GM18499 (cell line): ENCODE results near the gene HMGB3.
"Not testable (repeated sequence)": the region's sequence is repeated elsewhere in the genome, so short reads cannot be mapped to it uniquely, and the experiment has no call there.

Source experiments
- ATAC-seq: cut with Tn5 transposase; IDR thresholded peaks from one replicate; pipeline ENCODE4 v1.9.1; 2021; ENCODE audit warnings: moderate number of reproducible peaks; ENCODE audit not compliant: insufficient read depth, unreplicated experiment

HMGB3 gene

GRCh38 chrX:150975655-150976390, 7.3 kb upstream of the HMGB3 start:
- ATAC-seq = no peak

DNA sequence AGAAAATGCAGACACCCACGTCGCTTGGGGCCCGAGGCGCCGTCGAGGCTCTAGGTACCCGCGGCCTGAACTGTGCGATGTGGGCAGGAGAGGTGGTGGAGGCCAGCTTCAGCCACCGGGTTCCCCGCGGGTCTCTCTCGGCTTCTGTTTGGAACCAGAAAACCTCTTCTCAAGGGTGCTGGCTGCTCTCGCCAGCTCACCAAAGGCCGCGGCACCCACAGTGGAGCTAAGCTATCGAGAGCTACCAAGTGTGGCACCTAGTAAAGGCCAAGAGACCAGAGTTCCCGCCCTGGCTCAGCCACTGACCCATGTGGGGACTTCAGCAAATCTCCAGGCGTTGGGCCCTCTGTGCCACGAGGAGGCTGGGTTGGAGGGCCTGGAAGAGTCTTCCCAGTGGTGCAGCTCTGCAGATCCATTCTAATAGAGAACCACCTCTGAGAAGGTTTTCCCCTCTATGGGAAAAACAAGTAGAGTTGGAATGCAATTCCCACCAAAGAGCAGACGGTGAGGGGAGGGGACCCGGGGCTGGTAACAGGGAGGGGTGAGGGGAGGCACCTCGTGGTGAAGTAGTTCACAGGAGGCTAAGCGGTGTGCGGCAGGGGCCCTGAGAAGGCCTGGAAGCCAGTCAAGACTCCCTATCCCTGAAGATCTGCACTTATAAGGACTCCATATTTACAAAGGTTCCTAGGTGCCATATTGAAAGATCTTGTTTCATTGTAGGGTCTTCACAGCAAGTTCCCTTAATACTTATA, 5.5 kb upstream of the HMGB3 start:
- ATAC-seq = no peak

DNA sequence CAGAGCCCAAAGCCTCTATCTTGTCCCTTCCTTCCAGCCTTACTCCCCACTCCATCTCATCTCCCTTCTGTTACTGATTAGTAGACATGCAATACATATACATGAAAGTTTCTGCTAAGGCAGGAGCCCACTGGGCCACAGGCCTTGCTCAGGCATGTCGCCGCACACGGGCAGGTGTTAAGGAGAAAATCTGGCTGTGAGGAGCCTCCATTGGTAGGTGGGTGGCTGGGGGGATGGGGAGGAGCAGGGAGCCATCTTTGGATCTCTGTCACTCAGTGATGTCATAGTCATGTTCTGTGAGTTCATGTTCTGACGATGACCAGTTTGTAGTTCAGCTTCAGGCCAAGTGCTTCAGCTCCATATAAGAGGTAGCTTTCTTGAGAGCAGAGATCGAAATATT, 2.9 kb upstream of the HMGB3 start:
- no peak for ATAC-seq

- no peak for ATAC-seq
These were observed 2.4 kb upstream of the HMGB3 start for GRCh38 chrX:150980711-150981110.

DNA sequence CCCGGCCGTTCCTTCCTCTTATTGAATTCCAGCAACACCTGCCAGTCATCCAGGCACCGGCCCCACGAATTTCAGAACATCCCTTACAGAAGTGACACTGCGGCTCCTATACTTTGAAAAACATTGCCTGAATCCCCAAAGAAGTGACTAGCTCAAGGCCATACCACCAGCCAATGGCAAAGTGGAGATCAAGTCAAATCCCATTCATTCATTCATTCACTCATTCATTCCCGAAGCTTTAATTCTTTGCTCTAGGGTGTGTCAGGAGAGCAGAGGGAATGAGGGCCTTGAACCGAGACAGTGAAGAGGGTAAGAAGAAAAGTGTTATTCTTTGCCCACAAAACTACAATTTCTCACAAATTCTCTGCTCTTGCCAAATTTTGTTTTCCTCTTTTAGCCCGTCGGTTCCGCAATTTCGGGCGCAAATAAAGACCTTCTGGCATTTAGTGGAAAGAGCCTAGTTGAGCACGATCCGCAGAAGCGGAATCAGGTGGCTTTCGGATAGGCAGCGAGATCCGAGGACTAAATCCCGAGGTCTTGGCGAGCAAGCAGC, 824 bp upstream of the HMGB3 start:
- ATAC-seq = no peak

DNA sequence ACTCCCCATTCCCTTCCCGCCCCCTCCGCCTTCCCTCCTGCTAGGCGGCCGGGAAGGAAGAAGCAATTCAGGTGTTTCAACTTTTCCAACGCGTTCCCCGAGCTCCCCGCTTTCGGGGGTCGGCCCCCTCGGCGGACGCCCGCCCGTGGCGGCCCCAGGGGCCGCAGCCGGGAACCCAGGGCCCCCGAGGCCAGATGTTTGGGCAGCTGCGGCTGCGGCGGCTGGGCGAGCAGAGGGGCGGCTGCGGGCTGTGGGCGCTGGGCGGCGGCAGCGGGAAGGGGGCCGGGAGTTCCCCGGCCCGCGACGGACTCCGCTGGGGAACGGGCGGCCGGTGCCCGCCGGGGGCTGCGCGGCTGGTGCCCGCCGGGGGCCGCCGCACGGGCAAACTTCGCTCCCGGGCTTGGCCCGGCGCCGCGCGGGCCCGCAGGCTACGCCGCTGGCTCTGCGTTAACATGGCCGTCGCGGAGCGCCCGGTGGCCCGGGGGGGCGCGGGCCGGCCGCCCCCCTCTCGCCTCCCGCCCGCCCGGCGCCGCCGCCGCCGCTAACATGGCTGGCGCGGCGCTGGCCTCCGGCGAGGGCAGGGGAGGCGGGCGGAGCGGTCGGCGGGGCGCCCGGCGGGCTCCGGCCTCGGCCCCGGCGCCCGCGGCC, 510 bp downstream of the HMGB3 start:
- ATAC-seq = peak; percentile 3

DNA sequence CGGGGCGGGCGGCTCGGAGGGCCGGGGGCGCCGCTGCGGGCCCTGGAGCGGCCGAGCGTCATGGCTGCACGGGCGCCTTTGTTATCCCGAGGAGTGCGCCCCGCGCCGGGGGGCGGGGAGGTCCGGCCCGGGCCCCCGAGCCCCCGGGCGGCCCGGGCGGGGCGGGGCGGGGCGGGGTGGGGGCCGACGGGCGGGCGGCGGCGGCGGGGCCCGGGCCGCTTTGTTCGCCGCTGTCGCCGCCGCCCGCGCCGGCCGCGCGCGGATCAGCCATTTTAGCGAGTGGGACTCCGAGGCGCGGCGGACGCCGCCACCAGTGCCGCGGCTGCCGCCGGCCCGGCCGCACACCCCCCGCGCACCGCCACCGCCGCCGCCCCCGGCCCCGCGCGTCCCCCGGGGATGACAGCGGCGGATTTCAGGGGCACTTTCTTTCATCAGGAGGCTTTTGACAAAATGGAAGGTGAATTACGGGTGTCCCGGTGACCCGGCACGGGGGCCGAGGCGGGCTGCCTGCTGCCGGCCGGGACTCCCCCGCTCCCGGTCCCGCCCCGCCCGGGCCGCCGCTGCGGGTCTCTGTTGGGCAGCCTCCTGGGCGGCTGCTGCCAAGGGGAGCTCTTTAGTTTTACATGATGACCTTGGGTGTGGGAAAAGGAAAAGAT, 1.2 kb downstream of the HMGB3 start:
- ATAC-seq = no peak

DNA sequence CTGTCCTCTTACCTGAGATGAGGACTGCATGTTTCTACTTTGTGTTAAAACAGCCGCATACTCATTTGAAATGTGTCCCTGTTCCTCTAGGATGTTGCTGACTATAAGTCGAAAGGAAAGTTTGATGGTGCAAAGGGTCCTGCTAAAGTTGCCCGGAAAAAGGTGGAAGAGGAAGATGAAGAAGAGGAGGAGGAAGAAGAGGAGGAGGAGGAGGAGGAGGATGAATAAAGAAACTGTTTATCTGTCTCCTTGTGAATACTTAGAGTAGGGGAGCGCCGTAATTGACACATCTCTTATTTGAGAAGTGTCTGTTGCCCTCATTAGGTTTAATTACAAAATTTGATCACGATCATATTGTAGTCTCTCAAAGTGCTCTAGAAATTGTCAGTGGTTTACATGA, 4.6 kb downstream of the HMGB3 start:
- ATAC-seq = not testable (repeated sequence)

DNA sequence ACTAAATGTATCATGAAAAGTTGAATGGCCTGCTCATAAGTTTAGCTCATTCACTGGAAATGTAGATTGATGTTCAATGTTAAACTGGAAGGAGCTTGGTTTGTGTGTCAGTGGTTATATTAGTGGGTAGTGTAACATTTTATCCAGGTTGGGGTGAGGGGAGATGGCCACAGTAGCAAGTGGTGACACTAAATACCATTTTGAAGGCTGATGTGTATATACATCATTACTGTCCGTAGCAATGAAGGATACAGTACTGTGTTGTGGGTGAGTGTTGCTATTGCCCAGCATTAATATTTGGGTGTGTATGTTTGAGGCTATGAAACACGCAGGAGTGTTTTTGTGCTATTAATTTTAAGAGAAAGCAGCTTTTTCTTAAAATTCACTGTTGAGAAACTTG, 6.3 kb downstream of the HMGB3 start:
- ATAC-seq = no peak

GRCh38 chrX:150990910-150991309, 7.8 kb downstream of the HMGB3 start:
- no peak for ATAC-seq

DNA sequence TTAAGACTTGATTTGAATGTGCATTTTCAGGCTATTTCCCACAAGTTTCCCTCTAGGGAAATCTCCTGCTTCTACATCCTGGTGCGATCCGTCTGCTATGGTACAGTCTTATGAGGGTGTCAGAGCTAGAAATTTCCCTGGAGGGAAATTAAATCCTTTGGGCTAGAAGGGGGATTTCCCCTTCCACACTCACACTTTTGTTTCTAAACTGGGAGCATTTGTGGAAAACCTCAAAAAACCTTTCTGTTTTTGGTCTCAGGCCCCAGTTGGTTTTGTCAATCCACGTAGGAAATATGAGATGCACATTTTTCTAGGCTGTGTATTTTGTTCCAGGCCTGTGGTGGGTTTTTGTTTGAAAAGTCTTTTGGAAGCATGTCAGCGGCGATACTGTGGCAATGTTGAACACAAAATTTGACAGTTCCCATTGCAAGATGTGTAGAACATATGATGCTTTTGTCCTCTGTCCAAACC, 17.8 kb downstream of the HMGB3 start:
- ATAC-seq = no peak

DNA sequence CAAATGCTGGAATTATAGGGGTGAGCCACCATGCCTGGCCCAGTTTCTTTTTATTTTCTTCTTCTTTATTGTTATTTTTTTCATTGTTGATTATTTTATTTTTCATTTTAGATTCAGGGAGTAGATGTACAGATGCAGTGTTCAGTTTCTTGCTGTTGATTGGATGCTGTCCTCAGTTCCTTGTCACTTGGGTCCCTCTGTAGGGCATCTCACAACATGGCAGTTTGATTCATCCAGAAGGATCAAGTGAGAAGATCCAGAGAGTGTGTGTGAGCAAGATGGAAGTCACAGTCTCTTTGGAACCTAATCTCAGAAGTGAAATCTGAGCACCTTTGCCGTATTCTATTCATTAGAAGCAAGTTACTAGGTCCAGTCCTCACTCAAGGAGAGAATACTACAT, 20.9 kb downstream of the HMGB3 start:
- ATAC-seq = no peak

- no peak for ATAC-seq
These were observed 23.4 kb downstream of the HMGB3 start for GRCh38 chrX:151006410-151007109.

DNA sequence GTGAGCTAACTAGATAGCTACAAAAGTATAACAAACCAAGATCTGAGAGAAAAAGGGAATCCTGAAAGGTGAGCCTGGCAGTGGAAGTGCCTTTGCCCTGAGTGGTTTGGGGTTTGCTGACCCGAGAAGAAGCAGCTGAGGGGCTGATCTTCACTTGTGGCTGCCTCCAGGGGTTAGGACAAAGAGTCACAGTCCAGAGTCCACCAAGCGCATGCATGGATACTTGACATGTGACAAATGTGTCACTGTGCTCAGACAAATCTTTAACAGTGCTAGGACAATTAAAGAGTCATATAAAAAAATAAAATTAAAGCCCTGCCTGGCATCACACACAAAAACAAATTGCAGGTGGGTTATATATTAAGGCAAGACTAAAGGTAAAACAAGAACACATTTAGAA, 26.4 kb downstream of the HMGB3 start:
- ATAC-seq = no peak

DNA sequence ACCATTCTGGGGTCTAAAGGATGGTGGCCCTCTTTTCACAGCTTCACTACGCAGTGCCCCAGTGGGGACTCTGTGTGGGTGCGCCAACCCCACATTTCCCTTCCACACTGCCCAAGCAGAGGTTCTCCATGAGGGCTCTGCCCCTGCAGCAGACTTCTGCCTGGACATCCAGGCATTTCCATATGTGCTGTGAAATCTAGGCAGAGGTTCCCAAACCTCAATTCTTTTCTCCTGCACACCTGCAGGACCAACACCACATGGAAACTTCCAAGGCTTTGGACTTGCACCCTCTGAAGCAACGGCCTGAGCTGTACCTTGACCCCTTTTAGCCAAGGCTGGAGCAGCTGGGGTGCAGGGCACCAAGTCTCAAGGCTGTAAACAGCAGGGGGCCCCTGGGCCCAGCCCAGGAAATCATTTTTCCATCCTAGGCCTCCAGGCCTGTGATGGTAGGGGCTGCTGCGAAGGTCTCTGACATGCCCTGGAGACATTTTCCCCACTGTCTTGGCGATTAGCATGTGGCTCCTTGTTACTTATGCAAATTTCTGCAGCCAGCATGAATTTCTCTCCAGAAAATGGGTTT, 30.1 kb downstream of the HMGB3 start:
- no peak for ATAC-seq

DNA sequence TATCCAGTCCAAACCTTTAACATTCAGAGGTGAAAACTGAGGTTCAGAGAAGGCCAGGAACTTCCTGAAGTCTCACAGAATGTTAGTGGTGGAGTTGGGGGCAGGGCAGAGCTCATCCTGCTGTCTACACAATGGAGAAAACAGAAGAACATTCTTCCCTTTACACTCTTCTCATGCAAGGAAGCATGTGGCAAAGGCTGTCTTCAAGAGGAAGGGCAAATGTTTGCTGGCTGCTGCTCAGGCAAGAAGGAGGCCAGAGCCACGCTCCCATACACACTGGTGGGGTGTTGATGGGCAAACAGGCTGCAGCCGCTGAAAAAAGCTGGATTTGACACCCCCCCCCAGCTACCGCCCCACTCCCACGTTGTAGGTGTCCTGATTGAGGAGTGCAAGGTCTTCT, 32.5 kb downstream of the HMGB3 start:
- ATAC-seq = no peak

- no peak for ATAC-seq
These were observed 36.7 kb downstream of the HMGB3 start for GRCh38 chrX:151019856-151020255.

DNA sequence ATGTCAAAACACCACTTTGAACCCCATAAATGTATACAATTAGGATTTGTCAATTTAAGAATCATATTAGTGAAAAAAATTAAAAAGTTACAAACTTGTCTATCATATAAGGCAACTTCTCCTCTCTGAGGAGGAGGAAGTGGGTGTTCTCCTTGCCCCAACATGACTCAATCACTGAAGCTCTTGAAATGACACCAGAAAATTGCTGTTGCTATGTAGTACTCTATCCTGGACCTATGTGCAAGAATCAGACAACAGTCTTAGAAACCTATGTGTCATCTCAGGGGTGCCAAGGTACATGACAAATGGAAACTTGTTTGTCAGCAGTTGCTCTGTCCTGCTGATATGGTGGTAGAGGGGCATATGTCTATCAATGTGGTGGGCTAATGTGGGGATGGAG, 47.7 kb downstream of the HMGB3 start:
- no peak for ATAC-seq

DNA sequence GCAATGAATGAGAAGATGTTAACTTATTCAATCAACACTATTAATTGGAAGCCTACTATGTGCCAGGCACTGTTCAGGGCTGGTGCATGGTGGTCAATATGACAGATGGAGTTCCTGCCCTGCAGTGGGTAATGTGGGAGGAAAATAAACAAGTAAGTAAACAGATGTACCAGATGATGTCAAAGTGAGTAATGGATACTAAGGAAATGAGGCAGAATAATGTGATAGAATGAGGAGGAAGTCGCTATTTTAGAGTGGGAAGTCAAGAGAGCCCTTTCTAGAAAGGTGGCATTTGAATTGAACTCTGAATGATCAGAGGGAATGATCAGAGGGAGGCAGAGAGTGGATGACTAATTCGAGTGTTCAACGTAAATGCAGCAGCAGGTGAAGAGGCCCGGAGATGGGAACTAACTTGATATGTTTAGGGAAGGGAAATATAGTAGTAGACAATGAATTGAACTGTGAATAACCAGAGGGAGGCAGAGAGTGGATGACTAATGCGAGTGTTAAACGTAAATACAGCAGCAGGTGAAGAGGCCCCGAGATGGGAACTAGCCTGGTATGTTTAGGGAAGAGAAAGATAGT, 48.3 kb downstream of the HMGB3 start:
- no peak for ATAC-seq
